Erythroblast (primary cell): Measurements from ENCODE around the gene SLC38A6.

Experiments used
- GATA1 ChIP-seq: IDR thresholded peaks from 2 replicates; pipeline ENCODE4 v1.6.1; 2011; ENCODE audit warnings: low read depth, mild to moderate bottlenecking, control low read depth, low read length, moderate library complexity
- POLR2A ChIP-seq: IDR thresholded peaks from 2 replicates; pipeline ENCODE4 v1.6.1; 2011; ENCODE audit warnings: mild to moderate bottlenecking, low read length

DNA sequence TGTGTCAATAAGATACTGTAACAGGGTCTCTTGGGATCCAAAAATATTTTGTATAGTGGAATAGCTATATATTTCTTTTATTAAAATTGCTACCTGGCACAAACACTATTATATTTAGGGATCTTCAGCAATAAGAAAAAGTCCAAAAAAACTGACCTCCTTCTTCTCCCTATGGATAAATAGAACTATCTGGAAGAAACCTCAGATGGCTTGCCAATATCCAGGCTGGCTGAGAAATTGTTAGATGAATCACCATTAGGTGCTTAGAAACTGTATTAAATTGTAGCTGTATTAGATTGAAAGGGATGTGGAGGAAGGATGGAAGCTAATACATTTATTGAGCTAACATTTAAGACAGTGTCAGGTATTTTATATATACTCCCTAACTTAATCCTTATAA lies 66.0 kb downstream of the SLC38A6 start:
- no peak for TF ChIP-seq POLR2A
- TF ChIP-seq GATA1: no peak
